HCT116 (cell line): ENCODE measurements around the gene COL23A1. TPM values are rescaled to one million over a fixed set of nuclear protein-coding genes. Genes with fewer than 3 reads are reported as not detected.

ENCODE experiments used
- ATAC-seq: fragments of 200-7000 bp; cut with Tn5 transposase; 2 replicates; pipeline ENCODE4 v1.9.1; 2020; ENCODE audit warnings: mild to moderate bottlenecking, moderate library complexity
- BruUV-seq: library from RNA; stranded (reverse); fragments of 400-500 nt; replicated peaks from 2 replicates; lab custom pipeline; 2021; lab: Mats Ljungman, UMichigan
- CTCF ChIA-PET: fragments of 300-600 bp; sonication (Branson Sonifier 250); formaldehyde crosslinking; loops from one replicate; lab custom pipeline; 2021; ENCODE audit warnings: antibody characterized with exemption; lab: Charles Lee
- POLR2A ChIA-PET: fragments of 300-600, 350-600 bp; sonication (Branson Sonifier 250); formaldehyde crosslinking; loops from one replicate; lab custom pipeline; 2021; ENCODE audit warnings: antibody characterized with exemption; lab: Charles Lee
- RAD21 ChIA-PET, 2 experiments: fragments of 300-600 bp; sonication (Branson Sonifier 250); formaldehyde crosslinking; loops; one replicate each; lab custom pipeline; 2023; ENCODE audit warnings: low total read pairs in 2 of 2; ENCODE audit not compliant: uncharacterized antibody in 2 of 2, unreplicated experiment in 2 of 2, low non-redundant PET in 1 of 2; lab: Charles Lee
- DNase-seq: peaks from one replicate; pipeline ENCODE4 v3.0.0-alpha.2; 2010; ENCODE audit warnings: low read depth, low spot score
- H2AFZ ChIP-seq: fragments of 200-600 bp; shearing (Covaris generic), sonication (generic); 2 replicates; pipeline ENCODE4 v1.6.1; 2017; ENCODE audit warnings: low read depth, mixed run types, mixed read lengths, antibody characterized with exemption, low read length; ENCODE audit not compliant: poor library complexity, severe bottlenecking
- H3K27ac ChIP-seq: 2 replicates; pipeline ENCODE4 v1.5.1; 2012; ENCODE audit warnings: low read depth, low read length
- H3K27me3 ChIP-seq: fragments of 200-600 bp; sonication (generic); 2 replicates; pipeline ENCODE4 v1.6.1; 2016; ENCODE audit warnings: mixed run types, low read length, mixed read lengths; ENCODE audit not compliant: insufficient read depth
- H3K36me3 ChIP-seq, 2 experiments: fragments of 200-500 bp in 1 of 2; fragments of 200-600 bp in 1 of 2; sonication (Bioruptor generic) in 1 of 2; sonication (generic) in 1 of 2; 2 replicates each; pipeline versions ENCODE4 v1.5.1 to v1.6.1; 2014 to 2016; ENCODE audit warnings: low read length in 2 of 2, inconsistent platforms in 1 of 2, mixed read lengths in 1 of 2, mixed run types in 1 of 2; ENCODE audit not compliant: insufficient read depth in 2 of 2, control insufficient read depth in 1 of 2
- H3K4me1 ChIP-seq, 2 experiments: fragments of 200-600 bp in 1 of 2; sonication (generic) in 1 of 2; 2 replicates each; pipeline versions ENCODE4 v1.5.1 to v1.6.1; 2012 to 2017; ENCODE audit warnings: low read length in 2 of 2, inconsistent platforms in 1 of 2, mild to moderate bottlenecking in 1 of 2, mixed read lengths in 1 of 2, mixed run types in 1 of 2, moderate library complexity in 1 of 2; ENCODE audit not compliant: insufficient read depth in 2 of 2, control insufficient read depth in 1 of 2
- H3K4me2 ChIP-seq: fragments of 200-600 bp; sonication (generic); 2 replicates; pipeline ENCODE4 v1.6.1; 2017; ENCODE audit warnings: mixed run types, low read length, mixed read lengths
- H3K4me3 ChIP-seq, 2 experiments: fragments of 200-600 bp in 1 of 2; sonication (generic) in 1 of 2; replicated peaks in 1 of 2; 2 replicates each; pipeline ENCODE4 v1.5.1; 2011 to 2016; ENCODE audit warnings: low read length in 2 of 2, control low read depth in 1 of 2, low read depth in 1 of 2, mild to moderate bottlenecking in 1 of 2, mixed read lengths in 1 of 2, mixed run types in 1 of 2
- H3K79me2 ChIP-seq: fragments of 200-600 bp; sonication (generic); 2 replicates; pipeline ENCODE4 v1.6.1; 2017; ENCODE audit warnings: mild to moderate bottlenecking, mixed run types, low read length, moderate library complexity, mixed read lengths; ENCODE audit not compliant: insufficient read depth
- H3K9ac ChIP-seq: fragments of 200-600 bp; sonication (generic); 2 replicates; pipeline ENCODE4 v1.6.1; 2016; ENCODE audit warnings: low read length, mixed read lengths
- H3K9me2 ChIP-seq: fragments of 200-600 bp; sonication (generic), shearing (Covaris generic); 2 replicates; pipeline ENCODE4 v1.6.1; 2017; ENCODE audit warnings: mixed run types, mild to moderate bottlenecking, moderate library complexity; ENCODE audit not compliant: insufficient read depth
- H3K9me3 ChIP-seq, 2 experiments: fragments of 200-500 bp in 1 of 2; fragments of 200-600 bp in 1 of 2; sonication (Bioruptor generic) in 1 of 2; sonication (generic) in 1 of 2; 2 replicates each; pipeline ENCODE4 v1.6.1; 2014 to 2017; ENCODE audit warnings: low read length in 2 of 2, mixed read lengths in 2 of 2, inconsistent platforms in 1 of 2, low read depth in 1 of 2, mild to moderate bottlenecking in 1 of 2, mixed run types in 1 of 2, moderate library complexity in 1 of 2; ENCODE audit not compliant: control insufficient read depth in 1 of 2, insufficient read depth in 1 of 2
- H4K20me1 ChIP-seq: fragments of 200-600 bp; sonication (generic), shearing (Covaris generic); 2 replicates; pipeline ENCODE4 v1.6.1; 2017; ENCODE audit warnings: mixed run types, mild to moderate bottlenecking, moderate library complexity; ENCODE audit not compliant: insufficient read depth
- CEBPB ChIP-seq: IDR thresholded peaks from 2 replicates; pipeline ENCODE4 v1.6.1; 2012; ENCODE audit warnings: low read depth
- EGR1 ChIP-seq: IDR thresholded peaks from 2 replicates; pipeline ENCODE4 v1.6.1; 2012; ENCODE audit warnings: low read depth
- FOSL1 ChIP-seq: IDR thresholded peaks from 2 replicates; pipeline ENCODE4 v1.6.1; 2012; ENCODE audit warnings: low read depth
- JUND ChIP-seq: IDR thresholded peaks from 2 replicates; pipeline ENCODE4 v1.6.1; 2012
- POLR2AphosphoS5 ChIP-seq: IDR thresholded peaks from 2 replicates; pipeline ENCODE4 v1.6.1; 2011; ENCODE audit warnings: mild to moderate bottlenecking, low read depth, low read length, moderate library complexity
- SIN3A ChIP-seq: IDR thresholded peaks from 2 replicates; pipeline ENCODE4 v1.6.1; 2012; ENCODE audit warnings: low read depth
- SRF ChIP-seq: IDR thresholded peaks from 2 replicates; pipeline ENCODE4 v1.6.1; 2012; ENCODE audit warnings: low read depth
- TCF7L2 ChIP-seq: IDR thresholded peaks from 2 replicates; pipeline ENCODE4 v1.7.0; 2011; ENCODE audit warnings: borderline replicate concordance, inconsistent platforms; ENCODE audit not compliant: insufficient read depth, insufficient read length; ENCODE audit errors: extremely low read depth
- intact Hi-C: fragments of 100-400 bp; cut with micrococcal nuclease; formaldehyde crosslinking; loops from 2 replicates; pipeline ENCODE4 v1.10.0; 2022
- total RNA-seq: library from RNA; stranded (reverse); gene quantifications from one replicate; pipeline ENCODE4 v1.2.1, GENCODE V29; 2021; ENCODE audit not compliant: unreplicated experiment
- TF ChIP-seq, protein P1 (sequence below): IDR thresholded peaks from 2 replicates; pipeline ENCODE4 v1.6.1; 2012
- TF ChIP-seq, protein P2 (sequence below): IDR thresholded peaks from 2 replicates; pipeline ENCODE4 v1.6.1; 2012; ENCODE audit warnings: low read depth
- TF ChIP-seq, protein P3 (sequence below): IDR thresholded peaks from 2 replicates; pipeline ENCODE4 v1.6.1; 2012

COL23A1 gene
- total RNA-seq, 1 experiment from 2014 or later: not detected

DNA sequence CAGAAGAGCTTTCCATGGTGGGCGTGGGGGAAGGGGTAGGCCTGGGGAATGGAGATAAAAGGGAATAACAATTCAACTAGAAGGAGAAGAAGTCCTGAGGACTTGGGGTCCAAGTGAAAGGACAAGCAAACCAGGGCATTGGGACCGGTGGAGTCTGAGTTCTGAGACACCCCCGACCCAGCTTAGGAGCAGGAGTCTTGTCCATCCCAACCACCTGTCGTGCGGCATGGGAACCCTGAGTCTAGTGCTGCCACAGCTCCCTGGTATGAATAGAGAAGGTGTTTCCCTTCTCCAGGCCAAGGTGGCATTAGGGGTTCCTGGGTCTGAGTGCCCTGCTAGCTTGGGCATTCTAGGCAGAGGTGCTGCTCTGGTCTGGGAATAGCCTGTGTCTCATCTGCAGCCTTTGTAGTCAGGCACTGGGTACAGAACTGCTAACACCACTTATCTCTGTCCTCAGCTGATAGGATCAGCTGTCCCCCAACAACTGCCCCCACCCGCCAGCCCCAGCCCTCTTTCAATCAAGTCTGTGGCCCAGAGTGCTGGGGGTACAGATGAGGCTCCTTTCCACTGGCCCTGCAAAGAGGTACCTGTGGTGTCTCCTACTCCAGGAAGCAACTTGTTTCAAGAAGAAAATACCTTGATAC lies 375.9 kb downstream of the COL23A1 start:
- intact Hi-C loops: no loop called here
- RAD21 ChIA-PET: no interaction called here
- POLR2A ChIA-PET: interaction anchor here (1.5 kb wide), 1 partner anchor 10 kb away, joined by 6 read pairs; the partner anchor contains the start of gene HNRNPAB
- Histone ChIP-seq H3K27ac (no peak overlapping the region), H2AFZ (no peak overlapping the region), H3K27me3 (no peaks in the 10 kb centered on the region), H3K4me3 (no peak overlapping the region), H3K36me3 (peaks cover 45 to 67% of the 10 kb centered on the region in 2 experiments; a peak in 3 of 4 replicates), H3K4me1 (peaks cover 3 to 14% of the 10 kb centered on the region in 2 experiments; a peak in 3 of 4 replicates), H3K4me2 (no peak overlapping the region), H3K9me3 (no peaks in the 10 kb centered on the region), H4K20me1 (peaks cover 17% of the 10 kb centered on the region; the same call in 1 of the 2 replicates), H3K79me2 (peaks cover 33% of the 10 kb centered on the region), H3K9me2 (no peaks in the 10 kb centered on the region), H3K9ac (no peak overlapping the region)
- ATAC-seq (no peak), DNase-seq (no peak)
- CTCF ChIA-PET: interaction anchor here (1.0 to 1.9 kb wide), 2 partner anchors 21 kb away, joined by 4 read pairs; no protein-coding TSS in a partner anchor
- TF ChIP-seq CEBPB: no peak
- 0 out of 2 replicates have a peak, but pooled peaks have one; percentile 10 for TF ChIP-seq JUND
- BruUV-seq: no TSS peak

DNA sequence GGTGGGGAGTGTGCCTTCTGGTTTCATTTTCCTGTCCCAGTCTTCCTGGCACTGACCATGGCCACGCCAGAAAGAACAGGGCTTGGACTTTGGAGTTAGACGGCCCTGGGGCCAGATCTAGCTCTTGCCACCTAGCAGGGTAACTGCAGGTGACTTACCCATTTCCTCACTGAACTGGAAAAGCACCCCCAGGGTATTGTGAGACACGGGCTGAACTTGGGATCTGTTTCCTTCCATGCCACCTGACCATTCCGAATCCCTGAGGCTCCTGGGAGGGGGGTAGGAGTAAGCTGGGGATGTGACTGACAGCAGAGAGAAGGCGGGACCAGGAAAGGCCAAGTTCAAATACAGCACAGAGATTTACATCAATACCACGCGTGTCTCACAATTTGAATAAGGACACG lies 376.4 kb downstream of the COL23A1 start:
- POLR2A ChIA-PET: interaction anchor here (1.5 kb wide), 1 partner anchor 10 kb away, joined by 6 read pairs; the partner anchor contains the start of gene HNRNPAB
- TF ChIP-seq TCF7L2 (no peak), CEBPB (no peak), SRF (no peak), EGR1 (no peak), POLR2AphosphoS5 (no peak), FOSL1 (no peak), SIN3A (no peak)
- TF ChIP-seq, protein P1, sequence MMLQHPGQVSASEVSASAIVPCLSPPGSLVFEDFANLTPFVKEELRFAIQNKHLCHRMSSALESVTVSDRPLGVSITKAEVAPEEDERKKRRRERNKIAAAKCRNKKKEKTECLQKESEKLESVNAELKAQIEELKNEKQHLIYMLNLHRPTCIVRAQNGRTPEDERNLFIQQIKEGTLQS: no peak
- TF ChIP-seq, protein P2, sequence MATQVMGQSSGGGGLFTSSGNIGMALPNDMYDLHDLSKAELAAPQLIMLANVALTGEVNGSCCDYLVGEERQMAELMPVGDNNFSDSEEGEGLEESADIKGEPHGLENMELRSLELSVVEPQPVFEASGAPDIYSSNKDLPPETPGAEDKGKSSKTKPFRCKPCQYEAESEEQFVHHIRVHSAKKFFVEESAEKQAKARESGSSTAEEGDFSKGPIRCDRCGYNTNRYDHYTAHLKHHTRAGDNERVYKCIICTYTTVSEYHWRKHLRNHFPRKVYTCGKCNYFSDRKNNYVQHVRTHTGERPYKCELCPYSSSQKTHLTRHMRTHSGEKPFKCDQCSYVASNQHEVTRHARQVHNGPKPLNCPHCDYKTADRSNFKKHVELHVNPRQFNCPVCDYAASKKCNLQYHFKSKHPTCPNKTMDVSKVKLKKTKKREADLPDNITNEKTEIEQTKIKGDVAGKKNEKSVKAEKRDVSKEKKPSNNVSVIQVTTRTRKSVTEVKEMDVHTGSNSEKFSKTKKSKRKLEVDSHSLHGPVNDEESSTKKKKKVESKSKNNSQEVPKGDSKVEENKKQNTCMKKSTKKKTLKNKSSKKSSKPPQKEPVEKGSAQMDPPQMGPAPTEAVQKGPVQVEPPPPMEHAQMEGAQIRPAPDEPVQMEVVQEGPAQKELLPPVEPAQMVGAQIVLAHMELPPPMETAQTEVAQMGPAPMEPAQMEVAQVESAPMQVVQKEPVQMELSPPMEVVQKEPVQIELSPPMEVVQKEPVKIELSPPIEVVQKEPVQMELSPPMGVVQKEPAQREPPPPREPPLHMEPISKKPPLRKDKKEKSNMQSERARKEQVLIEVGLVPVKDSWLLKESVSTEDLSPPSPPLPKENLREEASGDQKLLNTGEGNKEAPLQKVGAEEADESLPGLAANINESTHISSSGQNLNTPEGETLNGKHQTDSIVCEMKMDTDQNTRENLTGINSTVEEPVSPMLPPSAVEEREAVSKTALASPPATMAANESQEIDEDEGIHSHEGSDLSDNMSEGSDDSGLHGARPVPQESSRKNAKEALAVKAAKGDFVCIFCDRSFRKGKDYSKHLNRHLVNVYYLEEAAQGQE: no peak
- TF ChIP-seq, protein P3, sequence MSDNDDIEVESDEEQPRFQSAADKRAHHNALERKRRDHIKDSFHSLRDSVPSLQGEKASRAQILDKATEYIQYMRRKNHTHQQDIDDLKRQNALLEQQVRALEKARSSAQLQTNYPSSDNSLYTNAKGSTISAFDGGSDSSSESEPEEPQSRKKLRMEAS: no peak
- CTCF ChIA-PET: interaction anchor here (1.0 kb wide), 1 partner anchor 21 kb away, joined by 4 read pairs; no protein-coding TSS in a partner anchor
- Histone ChIP-seq H3K79me2 (peaks cover 39% of the 10 kb centered on the region), H3K9ac (no peak overlapping the region), H3K9me3 (no peaks in the 10 kb centered on the region), H3K4me2 (no peak overlapping the region), H3K27ac (no peak overlapping the region), H3K36me3 (peaks cover 50 to 71% of the 10 kb centered on the region in 2 experiments; a peak in 3 of 4 replicates), H3K27me3 (no peaks in the 10 kb centered on the region), H3K9me2 (no peaks in the 10 kb centered on the region), H2AFZ (no peak overlapping the region), H3K4me1 (peaks cover 3 to 14% of the 10 kb centered on the region in 2 experiments; a peak in 3 of 4 replicates), H4K20me1 (peaks cover 22% of the 10 kb centered on the region; the same call in 1 of the 2 replicates), H3K4me3 (no peak overlapping the region)
- RAD21 ChIA-PET: no interaction called here
- DNase-seq (no peak), ATAC-seq (no peak)
- BruUV-seq: TSS peak; percentile 5
- intact Hi-C loops: no loop called here
